Stomach (tissue), 4 donors: ENCODE measurements around the gene ST6GALNAC3.

Source experiments
- EP300 ChIP-seq: sonication (generic); formaldehyde crosslinking; IDR thresholded peaks from one replicate; pipeline ENCODE4 v1.6.1; 2017; ENCODE audit warnings: antibody characterized with exemption
- POLR2A ChIP-seq, 4 donors: fragments of 450-650 bp; IDR thresholded peaks; one replicate each; pipeline ENCODE4 v1.6.1; 2016; ENCODE audit warnings: antibody characterized with exemption in 4 of 4, control low read depth in 2 of 4, mild to moderate bottlenecking in 1 of 4, moderate library complexity in 1 of 4
- POLR2AphosphoS5 ChIP-seq, 3 donors: sonication (generic); formaldehyde crosslinking; IDR thresholded peaks; one replicate each; pipeline ENCODE4 v1.6.1; 2016; ENCODE audit warnings: antibody characterized with exemption in 3 of 3
- TF ChIP-seq, protein P1 (sequence below), 7 experiments: fragments of 450-650 bp in 4 of 7; fragments of 200-600 bp in 3 of 7; sonication (generic) in 3 of 7; IDR thresholded peaks; one replicate each; pipeline ENCODE4 v1.5.1; 2016 to 2019; ENCODE audit warnings: antibody characterized with exemption in 7 of 7, control low read depth in 2 of 7, mild to moderate bottlenecking in 1 of 7

- TF ChIP-seq, protein P1, sequence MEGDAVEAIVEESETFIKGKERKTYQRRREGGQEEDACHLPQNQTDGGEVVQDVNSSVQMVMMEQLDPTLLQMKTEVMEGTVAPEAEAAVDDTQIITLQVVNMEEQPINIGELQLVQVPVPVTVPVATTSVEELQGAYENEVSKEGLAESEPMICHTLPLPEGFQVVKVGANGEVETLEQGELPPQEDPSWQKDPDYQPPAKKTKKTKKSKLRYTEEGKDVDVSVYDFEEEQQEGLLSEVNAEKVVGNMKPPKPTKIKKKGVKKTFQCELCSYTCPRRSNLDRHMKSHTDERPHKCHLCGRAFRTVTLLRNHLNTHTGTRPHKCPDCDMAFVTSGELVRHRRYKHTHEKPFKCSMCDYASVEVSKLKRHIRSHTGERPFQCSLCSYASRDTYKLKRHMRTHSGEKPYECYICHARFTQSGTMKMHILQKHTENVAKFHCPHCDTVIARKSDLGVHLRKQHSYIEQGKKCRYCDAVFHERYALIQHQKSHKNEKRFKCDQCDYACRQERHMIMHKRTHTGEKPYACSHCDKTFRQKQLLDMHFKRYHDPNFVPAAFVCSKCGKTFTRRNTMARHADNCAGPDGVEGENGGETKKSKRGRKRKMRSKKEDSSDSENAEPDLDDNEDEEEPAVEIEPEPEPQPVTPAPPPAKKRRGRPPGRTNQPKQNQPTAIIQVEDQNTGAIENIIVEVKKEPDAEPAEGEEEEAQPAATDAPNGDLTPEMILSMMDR (IDR thresholded peaks at IDR 0.05), result no peak
- TF ChIP-seq EP300 (no peak), POLR2A (IDR thresholded peaks at IDR 0.05) (no peak), POLR2AphosphoS5 (IDR thresholded peaks at IDR 0.05) (no peak)
Measured at GRCh38 chr1:76595024-76595423, 520.5 kb downstream of the ST6GALNAC3 start.
